Activated naive CD4-positive, alpha-beta T cell treated with anti-CD3 and anti-CD28 coated beads for 36 hours (primary cell): ENCODE measurements around the gene TEX13B. TPM values are rescaled to one million over a fixed set of nuclear protein-coding genes. Genes with fewer than 3 reads are reported as not detected.
"Not testable (repeated sequence)": the region's sequence is repeated elsewhere in the genome, so short reads cannot be mapped to it uniquely, and the experiment has no call there.

Source experiments
- CTCF ChIA-PET: fragments of 350-600 bp; sonication (Branson Sonifier 250); formaldehyde crosslinking; loops from one replicate; lab custom pipeline; 2021; ENCODE audit warnings: antibody characterized with exemption; lab: Charles Lee
- DNase-seq: peaks from one replicate; pipeline ENCODE4 v3.0.0-alpha.2; 2020
- H3K27ac Mint-ChIP-seq: one replicate; pipeline ENCODE4 v1.8.0; 2021; ENCODE audit warnings: mild to moderate bottlenecking, mixed read lengths
- H3K27me3 Mint-ChIP-seq: one replicate; pipeline ENCODE4 v1.8.0; 2021; ENCODE audit warnings: low read depth, mixed read lengths
- H3K36me3 Mint-ChIP-seq: one replicate; pipeline ENCODE4 v1.8.0; 2021; ENCODE audit warnings: low read depth, mixed read lengths
- H3K4me1 Mint-ChIP-seq: one replicate; pipeline ENCODE4 v1.8.0; 2021; ENCODE audit warnings: low read depth, mixed read lengths
- H3K4me3 Mint-ChIP-seq: one replicate; pipeline ENCODE4 v1.8.0; 2021; ENCODE audit warnings: mild to moderate bottlenecking, moderate library complexity, mixed read lengths
- H3K9me3 Mint-ChIP-seq: one replicate; pipeline ENCODE4 v1.8.0; 2021; ENCODE audit warnings: mixed read lengths
- intact Hi-C: fragments of 100-400 bp; cut with micrococcal nuclease; formaldehyde crosslinking; loops from one replicate; pipeline ENCODE4 v1.15.1; 2023
- total RNA-seq, 2 experiments: library from RNA; stranded (reverse); gene quantifications; one replicate each; pipeline ENCODE4 v1.2.3, GENCODE V29; 2021

Gene TEX13B
- total RNA-seq, 2 experiments from 2014 or later, result not detected

DNA sequence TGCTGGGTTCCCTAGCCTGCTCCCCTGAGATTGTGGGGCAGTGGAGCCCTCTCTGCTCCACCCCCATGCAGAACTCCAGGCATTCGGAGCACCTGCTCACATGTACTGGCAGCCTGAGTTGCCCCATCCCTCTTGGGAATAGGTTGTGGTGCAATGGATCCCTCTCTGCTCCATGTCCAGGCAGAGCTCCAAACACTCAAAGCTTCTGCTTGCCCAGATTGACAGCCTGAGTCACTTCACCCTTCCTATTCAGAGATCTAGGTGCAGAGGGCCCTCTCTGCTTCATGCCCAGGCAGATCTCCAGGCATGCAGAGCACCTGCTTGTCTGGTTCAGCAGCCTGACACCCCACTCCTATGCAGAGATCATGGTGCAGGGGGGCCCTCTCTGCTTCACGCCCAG lies 18.6 kb upstream of the TEX13B start:
- no peaks in the 10 kb centered on the region for H3K27me3 Mint-ChIP-seq
- peaks cover 5% of the 10 kb centered on the region for H3K4me1 Mint-ChIP-seq
- H3K36me3 Mint-ChIP-seq, result no peaks in the 10 kb centered on the region
- CTCF ChIA-PET, result interaction anchor here (1.2 to 1.4 kb wide), 2 partner anchors 10 to 70 kb away, joined by 3 to 4 read pairs; no protein-coding TSS in a partner anchor
- no peak overlapping the region for H3K27ac Mint-ChIP-seq
- H3K9me3 Mint-ChIP-seq, result peaks cover 7% of the 10 kb centered on the region
- intact Hi-C loops, result loop anchor here (1.0 to 2.0 kb wide), 4 partner anchors 72 to 462 kb away; partner anchors contain the start of gene NCBP2L
- no peak for DNase-seq
- no peak overlapping the region for H3K4me3 Mint-ChIP-seq

DNA sequence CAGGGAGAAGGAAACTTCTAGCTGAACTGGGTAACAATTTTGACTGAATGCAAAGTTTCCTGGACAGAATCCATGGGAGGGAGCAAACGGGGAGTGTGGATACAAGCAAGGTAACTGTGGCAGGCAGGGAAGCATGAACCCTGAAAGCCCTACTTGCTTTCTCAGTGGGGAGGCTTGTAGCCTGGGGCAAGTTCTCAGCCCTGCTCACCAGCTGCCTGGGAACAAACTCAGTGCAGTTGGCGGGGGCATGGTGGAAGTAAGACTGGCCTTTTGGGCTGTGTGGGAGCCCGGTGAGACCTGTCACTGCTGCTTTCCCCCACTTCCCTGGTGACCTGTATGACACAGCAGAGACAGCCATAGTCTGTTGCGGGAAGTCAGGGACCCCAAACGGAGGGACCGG lies 14.0 kb upstream of the TEX13B start:
- peaks cover 7% of the 10 kb centered on the region for H3K9me3 Mint-ChIP-seq
- CTCF ChIA-PET, result no interaction called here
- no peak overlapping the region for H3K4me3 Mint-ChIP-seq
- no peaks in the 10 kb centered on the region for H3K27me3 Mint-ChIP-seq
- H3K27ac Mint-ChIP-seq, result no peak overlapping the region
- intact Hi-C loops, result no loop called here
- peaks cover 5% of the 10 kb centered on the region for H3K4me1 Mint-ChIP-seq
- no peaks in the 10 kb centered on the region for H3K36me3 Mint-ChIP-seq
- DNase-seq, result no peak

GRCh38 chrX:107985033-107985432 lies 2.9 kb upstream of the TEX13B start:
- Mint-ChIP-seq H3K36me3 (no peaks in the 10 kb centered on the region), H3K4me3 (no peak overlapping the region), H3K9me3 (peaks cover 4% of the 10 kb centered on the region), H3K4me1 (peaks cover 3% of the 10 kb centered on the region), H3K27me3 (no peaks in the 10 kb centered on the region), H3K27ac (no peak overlapping the region)
- CTCF ChIA-PET, result no interaction called here
- DNase-seq, result no peak
- intact Hi-C loops, result no loop called here

GRCh38 chrX:107979534-107979933 lies 2.6 kb downstream of the TEX13B start:
- CTCF ChIA-PET, result no interaction called here
- peaks cover 10% of the 10 kb centered on the region for H3K4me1 Mint-ChIP-seq
- intact Hi-C loops, result no loop called here

DNA sequence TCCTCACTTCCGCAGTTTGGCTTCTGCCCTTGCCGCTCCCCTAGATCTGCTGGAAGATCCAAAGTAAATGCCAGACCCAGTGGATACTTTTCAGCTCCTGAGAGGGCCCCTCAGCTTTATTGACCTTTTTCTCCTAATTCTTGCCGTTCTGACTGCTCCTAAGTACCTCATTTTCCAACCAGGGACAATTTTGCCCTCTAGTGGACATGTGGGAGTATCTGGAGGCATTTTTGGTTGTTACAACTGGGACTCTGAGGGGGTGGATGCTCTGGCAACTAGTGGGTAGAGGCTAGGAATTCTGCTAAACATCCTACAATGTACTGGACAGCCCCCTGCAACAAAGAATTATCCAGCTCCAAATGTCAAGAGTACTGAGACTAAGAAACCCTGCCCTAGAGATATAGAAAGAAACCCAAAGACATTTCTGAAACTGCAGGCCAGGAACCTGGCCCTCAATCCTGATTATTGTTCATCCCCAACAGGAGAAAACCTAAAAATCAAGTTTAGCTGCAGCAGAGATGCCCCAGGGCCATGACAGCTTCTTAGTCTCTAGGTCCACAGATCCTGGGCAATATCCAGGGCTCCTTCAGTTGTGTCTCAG lies 3.4 kb downstream of the TEX13B start:
- Mint-ChIP-seq H3K27me3 (no peaks in the 10 kb centered on the region), H3K27ac (no peak overlapping the region), H3K4me3 (no peak overlapping the region), H3K4me1 (peaks cover 10% of the 10 kb centered on the region), H3K36me3 (no peaks in the 10 kb centered on the region), H3K9me3 (no peaks in the 10 kb centered on the region)
- CTCF ChIA-PET, result no interaction called here
- intact Hi-C loops, result no loop called here
- no peak for DNase-seq

More at GRCh38 chrX:107979534-107979933, 2.6 kb downstream of the TEX13B start:
- Mint-ChIP-seq H3K27ac (no peak overlapping the region), H3K36me3 (no peaks in the 10 kb centered on the region), H3K9me3 (no peaks in the 10 kb centered on the region), H3K27me3 (no peaks in the 10 kb centered on the region), H3K4me3 (no peak overlapping the region)
- DNase-seq, result peak; percentile 24

- no peaks in the 10 kb centered on the region for H3K27me3 Mint-ChIP-seq
- no peak overlapping the region for H3K27ac Mint-ChIP-seq
Measured at GRCh38 chrX:107978071-107978470, 4.1 kb downstream of the TEX13B start.

GRCh38 chrX:107971636-107972035 lies 10.5 kb downstream of the TEX13B start:
- Mint-ChIP-seq H3K4me3 (no peak overlapping the region), H3K9me3 (no peaks in the 10 kb centered on the region), H3K4me1 (no peaks in the 10 kb centered on the region), H3K27me3 (no peaks in the 10 kb centered on the region), H3K36me3 (no peaks in the 10 kb centered on the region), H3K27ac (no peak overlapping the region)
- CTCF ChIA-PET, result no interaction called here
- no peak for DNase-seq
- intact Hi-C loops, result no loop called here

More at GRCh38 chrX:107978071-107978470, 4.1 kb downstream of the TEX13B start:
- Mint-ChIP-seq H3K36me3 (no peaks in the 10 kb centered on the region), H3K4me1 (peaks cover 10% of the 10 kb centered on the region), H3K9me3 (no peaks in the 10 kb centered on the region), H3K4me3 (no peak overlapping the region)
- intact Hi-C loops, result no loop called here
- no peak for DNase-seq
- CTCF ChIA-PET, result no interaction called here

GRCh38 chrX:107970073-107970472 lies 12.1 kb downstream of the TEX13B start:
- H3K27me3 Mint-ChIP-seq, result no peaks in the 10 kb centered on the region
- H3K36me3 Mint-ChIP-seq, result no peaks in the 10 kb centered on the region
- intact Hi-C loops, result no loop called here
- H3K4me3 Mint-ChIP-seq, result no peak overlapping the region
- CTCF ChIA-PET, result interaction anchor here (0.6 kb wide), 1 partner anchor 107 kb away, joined by 4 read pairs; no protein-coding TSS in a partner anchor
- H3K4me1 Mint-ChIP-seq, result no peaks in the 10 kb centered on the region
- H3K9me3 Mint-ChIP-seq, result no peaks in the 10 kb centered on the region
- no peak for DNase-seq
- no peak overlapping the region for H3K27ac Mint-ChIP-seq

DNA sequence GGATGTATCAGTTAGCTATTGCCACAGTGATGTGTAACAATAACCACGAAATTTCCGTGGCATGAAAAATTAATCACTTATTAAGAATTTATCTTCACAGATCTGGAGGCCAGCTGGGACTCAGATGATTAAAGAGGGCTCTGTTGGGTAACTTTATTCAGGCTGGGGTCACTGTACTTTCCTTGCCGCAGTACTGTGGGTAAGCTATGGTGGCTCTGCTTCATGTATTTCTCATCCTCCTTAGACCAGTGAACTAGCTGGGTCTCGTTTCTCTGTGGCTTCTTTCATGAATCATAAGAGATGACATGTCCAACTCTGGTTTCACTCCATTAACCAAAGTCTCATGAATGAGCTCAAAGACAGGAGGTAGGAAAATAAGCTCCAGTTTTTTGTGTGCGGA lies 13.5 kb downstream of the TEX13B start:
- Mint-ChIP-seq H3K27me3 (no peaks in the 10 kb centered on the region), H3K4me1 (no peaks in the 10 kb centered on the region), H3K36me3 (no peaks in the 10 kb centered on the region), H3K9me3 (no peaks in the 10 kb centered on the region), H3K27ac (no peak overlapping the region), H3K4me3 (no peak overlapping the region)
- intact Hi-C loops, result no loop called here
- DNase-seq, result no peak
- CTCF ChIA-PET, result no interaction called here

DNA sequence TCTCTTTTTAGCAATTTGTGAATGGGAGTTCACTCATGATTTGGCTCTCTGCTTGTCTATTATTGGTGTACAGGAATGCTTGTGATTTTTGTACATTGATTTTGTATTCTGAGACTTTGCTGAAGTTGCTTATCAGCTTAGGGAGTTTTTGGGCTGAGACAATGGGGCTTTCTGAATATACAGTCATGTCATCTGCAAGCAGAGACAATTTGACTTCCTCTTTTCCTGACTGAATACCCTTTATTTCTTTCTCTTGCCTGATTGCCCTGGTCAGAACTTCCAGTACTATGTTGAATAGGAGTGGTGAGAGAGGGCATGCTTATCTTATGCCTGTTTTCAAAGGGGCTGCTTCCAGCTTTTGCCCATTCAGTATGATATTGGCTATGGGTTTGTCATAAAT lies 26.8 kb downstream of the TEX13B start:
- intact Hi-C loops, H3K27me3 Mint-ChIP-seq, CTCF ChIA-PET, H3K9me3 Mint-ChIP-seq, H3K4me1 Mint-ChIP-seq, H3K36me3 Mint-ChIP-seq, H3K27ac Mint-ChIP-seq, H3K4me3 Mint-ChIP-seq, DNase-seq: not testable (repeated sequence)

DNA sequence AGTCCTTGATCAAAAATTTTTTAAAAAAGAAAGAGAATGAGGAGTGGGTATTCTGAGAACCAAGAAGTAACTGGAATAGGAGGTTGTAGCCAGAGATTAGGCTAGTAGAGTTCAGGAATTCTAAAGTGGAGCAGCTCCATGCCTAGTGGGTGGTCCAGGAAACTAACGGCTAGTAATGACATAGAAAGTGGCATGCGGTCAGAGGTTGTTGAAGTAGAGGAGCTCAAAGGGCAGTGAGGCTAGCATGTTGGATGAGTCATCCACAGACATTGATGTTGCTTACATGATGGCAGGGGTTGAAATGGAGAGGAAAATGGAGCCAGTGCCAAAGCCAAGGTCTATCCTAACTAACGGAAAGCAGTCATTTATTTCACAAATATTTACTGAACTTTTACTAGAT lies 42.1 kb downstream of the TEX13B start:
- intact Hi-C loops, result no loop called here
- Mint-ChIP-seq H3K27me3 (peaks cover 20% of the 10 kb centered on the region), H3K4me1 (peaks cover 5% of the 10 kb centered on the region), H3K4me3 (no peak overlapping the region), H3K9me3 (no peaks in the 10 kb centered on the region), H3K36me3 (no peaks in the 10 kb centered on the region), H3K27ac (no peak overlapping the region)
- CTCF ChIA-PET, result no interaction called here
- no peak for DNase-seq

DNA sequence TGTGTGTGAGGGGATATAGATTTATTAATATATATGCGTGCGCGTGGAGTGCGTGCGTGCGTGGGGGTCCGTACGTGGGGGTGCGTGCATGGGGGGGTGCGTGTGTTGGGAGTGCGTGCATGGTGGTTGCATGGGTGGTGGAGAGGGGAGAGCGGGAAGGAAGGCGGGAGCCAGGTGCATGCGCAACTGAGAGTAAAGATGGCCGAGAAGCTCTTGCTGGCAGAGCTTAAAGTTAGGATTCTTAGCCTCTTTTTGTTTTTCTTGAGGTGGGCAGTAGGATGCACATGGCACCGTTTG lies 45.8 kb downstream of the TEX13B start:
- Mint-ChIP-seq H3K36me3 (no peaks in the 10 kb centered on the region), H3K4me1 (peaks cover 5% of the 10 kb centered on the region), H3K27ac (no peak overlapping the region), H3K9me3 (no peaks in the 10 kb centered on the region), H3K4me3 (peak overlapping the region; percentile 44), H3K27me3 (peaks cover 20% of the 10 kb centered on the region)
- intact Hi-C loops, result no loop called here
- CTCF ChIA-PET, result no interaction called here
- DNase-seq, result no peak

- intact Hi-C loops, result no loop called here
- H3K27me3 Mint-ChIP-seq, result peaks cover 20% of the 10 kb centered on the region
- DNase-seq, result no peak
- no peaks in the 10 kb centered on the region for H3K36me3 Mint-ChIP-seq
- H3K9me3 Mint-ChIP-seq, result no peaks in the 10 kb centered on the region
- no peak overlapping the region for H3K27ac Mint-ChIP-seq
- H3K4me1 Mint-ChIP-seq, result peaks cover 5% of the 10 kb centered on the region
- peak overlapping the region; percentile 44 for H3K4me3 Mint-ChIP-seq
- CTCF ChIA-PET, result no interaction called here
Measured at GRCh38 chrX:107935664-107936433, 46.3 kb downstream of the TEX13B start.
